Gastroesophageal sphincter (tissue), 3 donors: Measurements from ENCODE around the gene CDC42EP3.

Experiments
- CTCF ChIP-seq, 4 experiments: fragments of 200-600 bp in 2 of 4; fragments of 450-650 bp in 2 of 4; sonication (generic) in 1 of 4; IDR thresholded peaks; one replicate each; pipeline ENCODE4 v1.5.1; 2017 to 2019; ENCODE audit warnings: antibody characterized with exemption in 4 of 4, mild to moderate bottlenecking in 2 of 4, moderate library complexity in 2 of 4
- POLR2A ChIP-seq, 2 donors: fragments of 450-650 bp; IDR thresholded peaks; one replicate each; pipeline ENCODE4 v1.6.1; 2017; ENCODE audit warnings: antibody characterized with exemption in 2 of 2, mild to moderate bottlenecking in 2 of 2, moderate library complexity in 1 of 2

GRCh38 chr2:37629529-37629928, 41.9 kb downstream of the CDC42EP3 start:
- TF ChIP-seq POLR2A (IDR thresholded peaks at IDR 0.05) (no peak), CTCF (IDR thresholded peaks at IDR 0.05) (no peak)
